PC-3 (cell line): ENCODE measurements around the gene RFT1.

Source experiments
- CTCF ChIP-seq: fragments of 300-600 bp; sonication (generic); conservative IDR thresholded peaks from 2 replicates; pipeline ENCODE4 v1.5.1; 2017; ENCODE audit warnings: antibody characterized with exemption, low read depth, mild to moderate bottlenecking, low read length
- EZH2phosphoT487 ChIP-seq: fragments of 300-600 bp; sonication (generic); IDR thresholded peaks from 2 replicates; pipeline ENCODE4 v1.6.1; 2018; ENCODE audit warnings: mild to moderate bottlenecking, antibody characterized with exemption, low read length, borderline replicate concordance

- no peak for TF ChIP-seq CTCF
- no peak for TF ChIP-seq EZH2phosphoT487
These were observed 891 bp downstream of the RFT1 start for GRCh38 chr3:53129344-53129743.
